GM18519 (cell line): Measurements from ENCODE around the gene BHMT.
"Not testable (repeated sequence)": the region's sequence is repeated elsewhere in the genome, so short reads cannot be mapped to it uniquely, and the experiment has no call there.

Experiments used
- ATAC-seq: cut with Tn5 transposase; IDR thresholded peaks from one replicate; pipeline ENCODE4 v1.9.1; 2021; ENCODE audit warnings: mild to moderate bottlenecking, moderate library complexity; ENCODE audit not compliant: unreplicated experiment, low FRiP score

Gene BHMT

DNA sequence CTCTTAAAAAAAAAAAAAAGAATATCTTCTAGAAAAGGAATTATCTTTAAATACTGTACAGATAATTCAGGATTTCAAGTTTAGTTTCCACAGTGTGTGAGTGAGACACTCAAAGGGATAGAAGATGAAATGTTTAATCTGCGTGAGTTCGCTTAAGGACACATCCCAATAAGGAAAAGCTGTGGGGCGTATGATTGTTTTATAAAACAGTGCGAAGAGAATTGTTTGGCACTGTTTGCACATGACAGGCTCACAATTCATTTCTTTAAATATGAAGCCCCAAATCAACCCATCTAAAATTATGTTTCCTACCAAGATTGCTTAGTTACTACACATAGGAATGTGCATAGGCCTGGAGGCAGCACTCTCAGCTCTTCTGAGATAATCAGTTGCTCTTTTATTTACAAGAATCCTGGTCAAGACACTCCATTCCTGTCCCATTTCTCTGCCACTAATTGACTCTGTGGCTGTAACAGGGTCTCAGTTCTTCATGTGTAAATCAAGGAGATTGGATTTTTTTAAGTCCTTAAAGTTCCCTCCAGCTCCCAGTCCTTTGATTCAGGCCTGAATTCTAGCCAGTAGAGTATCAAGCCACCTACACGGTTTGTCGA, 60.1 kb downstream of the BHMT start:
- ATAC-seq, result no peak

DNA sequence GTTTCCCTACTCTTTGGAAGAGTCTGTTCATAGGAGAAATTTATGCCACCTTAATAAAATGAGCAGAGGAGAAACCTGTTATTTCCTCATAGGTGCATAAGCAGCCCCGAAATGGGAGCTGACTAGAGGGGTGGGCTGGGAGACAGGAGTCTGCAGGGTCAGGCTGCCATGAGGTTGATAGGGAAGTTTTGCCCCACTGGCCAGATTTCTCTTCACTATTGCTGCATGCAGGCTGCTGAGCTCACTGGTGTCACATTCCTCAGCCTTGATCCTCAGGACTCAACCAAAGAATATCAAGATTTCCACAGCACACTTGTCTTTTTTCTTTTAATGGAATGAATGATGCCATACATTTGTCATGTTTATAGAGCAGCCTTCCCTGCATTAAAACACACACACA, 60.7 kb downstream of the BHMT start:
- no peak for ATAC-seq

DNA sequence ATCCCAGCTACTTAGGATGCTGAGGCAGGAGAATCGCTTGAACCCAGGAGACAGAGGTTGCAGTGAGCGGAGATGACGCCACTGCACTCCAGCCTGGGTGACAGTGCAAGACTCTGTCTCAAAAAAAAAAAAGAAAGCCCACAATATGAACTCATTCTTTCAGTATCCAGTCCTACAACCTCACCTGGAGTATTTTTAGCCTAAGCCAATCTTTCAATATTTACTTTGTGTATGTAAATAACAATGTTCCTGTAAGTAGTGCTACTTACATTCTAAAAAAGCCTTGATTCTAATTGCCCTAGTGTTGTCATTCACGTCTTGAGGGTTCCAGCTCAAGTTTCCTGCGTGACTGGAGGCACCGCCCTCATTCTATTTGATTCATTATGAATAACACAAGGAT, 62.0 kb downstream of the BHMT start:
- ATAC-seq, result no peak

DNA sequence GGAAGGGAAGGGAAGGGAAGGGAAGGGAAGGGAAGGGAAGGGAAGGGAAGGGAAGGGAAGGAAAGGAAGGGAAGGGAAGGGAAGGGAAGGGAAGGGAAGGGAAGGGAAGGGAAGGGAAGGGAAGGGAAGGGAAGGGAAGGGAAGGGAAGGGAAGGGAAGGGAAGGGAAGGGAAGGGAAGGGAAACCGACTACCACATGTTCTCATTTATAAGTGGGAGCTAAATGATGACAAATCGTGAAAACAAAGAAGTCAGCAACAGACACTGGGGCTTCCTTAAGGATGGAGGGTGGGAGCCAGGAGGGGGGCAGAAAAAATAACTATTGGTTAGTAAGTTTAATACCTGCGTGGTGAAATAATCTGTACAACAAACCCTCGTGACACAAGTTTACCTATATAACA, 68.8 kb downstream of the BHMT start:
- ATAC-seq, result not testable (repeated sequence)

DNA sequence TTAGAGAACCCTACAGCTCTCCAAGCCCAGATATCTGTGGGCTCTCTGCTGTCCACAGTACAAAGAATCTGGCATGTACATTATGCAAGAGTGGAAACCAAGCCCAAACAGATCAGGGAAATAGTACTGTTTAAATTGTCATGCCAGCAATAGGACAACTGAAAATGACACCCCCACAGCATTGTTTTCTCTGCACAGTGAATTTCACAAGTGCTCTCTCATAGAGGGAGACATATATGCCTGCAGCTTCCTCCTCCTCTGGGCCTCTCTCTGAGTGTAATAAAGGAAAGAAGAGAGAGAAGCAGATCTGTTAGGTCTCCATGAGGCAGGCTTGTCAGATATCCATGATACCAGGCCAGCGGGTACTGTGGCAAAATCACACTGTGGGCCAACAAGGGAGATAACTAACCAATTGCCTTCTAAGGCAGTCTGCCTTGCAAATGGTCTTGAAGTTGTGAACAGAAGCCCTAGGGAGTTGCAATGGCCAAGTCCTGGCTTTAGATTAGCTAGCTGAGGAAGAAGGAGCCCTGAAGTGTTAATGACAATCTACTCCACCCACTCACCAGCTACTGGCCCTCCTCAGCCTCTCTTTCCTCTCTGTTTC, 69.9 kb downstream of the BHMT start:
- no peak for ATAC-seq
